Neural cell (in vitro differentiated cells): ENCODE data around the gene SPDYE2.
"Not testable (repeated sequence)": the region's sequence is repeated elsewhere in the genome, so short reads cannot be mapped to it uniquely, and the experiment has no call there.

ENCODE experiments used
- EP300 ChIP-seq: fragments of 450-650 bp; conservative IDR thresholded peaks from 2 replicates; pipeline ENCODE4 v1.6.1; 2014; ENCODE audit warnings: antibody characterized with exemption, mild to moderate bottlenecking, moderate library complexity; ENCODE audit not compliant: poor library complexity, severe bottlenecking
- TF ChIP-seq, protein P1 (sequence below): fragments of 450-650 bp; IDR thresholded peaks from 2 replicates; pipeline ENCODE4 v1.5.1; 2014; ENCODE audit warnings: antibody characterized with exemption, mild to moderate bottlenecking, moderate library complexity; ENCODE audit not compliant: poor library complexity, severe bottlenecking

DNA sequence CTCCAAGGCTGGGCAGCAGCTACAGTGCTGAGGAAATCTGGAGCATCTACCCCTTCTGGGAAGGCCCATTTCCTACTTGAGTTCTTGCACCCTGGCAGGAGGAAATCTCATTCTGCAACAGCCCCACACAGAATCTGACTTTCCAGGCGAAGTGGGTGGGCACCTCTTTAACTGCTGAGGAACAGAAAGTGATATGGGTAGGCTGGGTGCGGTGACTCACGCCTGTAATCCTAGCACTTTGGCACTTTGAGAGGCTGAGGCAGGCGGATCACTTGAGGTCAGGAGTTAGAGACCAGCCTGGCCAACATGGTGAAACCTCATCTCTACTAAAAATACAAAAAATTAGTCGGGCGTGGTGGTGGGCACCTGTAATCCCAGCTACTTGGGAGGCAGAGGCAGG is 23.6 kb downstream of the SPDYE2 start:
- TF ChIP-seq, protein P1, sequence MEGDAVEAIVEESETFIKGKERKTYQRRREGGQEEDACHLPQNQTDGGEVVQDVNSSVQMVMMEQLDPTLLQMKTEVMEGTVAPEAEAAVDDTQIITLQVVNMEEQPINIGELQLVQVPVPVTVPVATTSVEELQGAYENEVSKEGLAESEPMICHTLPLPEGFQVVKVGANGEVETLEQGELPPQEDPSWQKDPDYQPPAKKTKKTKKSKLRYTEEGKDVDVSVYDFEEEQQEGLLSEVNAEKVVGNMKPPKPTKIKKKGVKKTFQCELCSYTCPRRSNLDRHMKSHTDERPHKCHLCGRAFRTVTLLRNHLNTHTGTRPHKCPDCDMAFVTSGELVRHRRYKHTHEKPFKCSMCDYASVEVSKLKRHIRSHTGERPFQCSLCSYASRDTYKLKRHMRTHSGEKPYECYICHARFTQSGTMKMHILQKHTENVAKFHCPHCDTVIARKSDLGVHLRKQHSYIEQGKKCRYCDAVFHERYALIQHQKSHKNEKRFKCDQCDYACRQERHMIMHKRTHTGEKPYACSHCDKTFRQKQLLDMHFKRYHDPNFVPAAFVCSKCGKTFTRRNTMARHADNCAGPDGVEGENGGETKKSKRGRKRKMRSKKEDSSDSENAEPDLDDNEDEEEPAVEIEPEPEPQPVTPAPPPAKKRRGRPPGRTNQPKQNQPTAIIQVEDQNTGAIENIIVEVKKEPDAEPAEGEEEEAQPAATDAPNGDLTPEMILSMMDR, result not testable (repeated sequence)
- TF ChIP-seq EP300, result not testable (repeated sequence)
